NCI-H2196 treated with DMSO at 0.1 percent for 48 hours (cell line): ENCODE measurements around the gene ECHDC3.

Experiments
- DNase-seq: peaks from one replicate; lab custom pipeline; 2025; ENCODE audit not compliant: unreplicated experiment; lab: John Stamatoyannopoulos, UW

ECHDC3 gene

GRCh38 chr10:11810313-11810766 is 68.2 kb downstream of the ECHDC3 start:
- DNase-seq = no peak

- no peak for DNase-seq
Observed at GRCh38 chr10:11810973-11811372, 68.8 kb downstream of the ECHDC3 start.

- DNase-seq = no peak
Observed at GRCh38 chr10:11813177-11813576, 71.0 kb downstream of the ECHDC3 start.
